ENCODE measurements around the gene DPCD.

DNA sequence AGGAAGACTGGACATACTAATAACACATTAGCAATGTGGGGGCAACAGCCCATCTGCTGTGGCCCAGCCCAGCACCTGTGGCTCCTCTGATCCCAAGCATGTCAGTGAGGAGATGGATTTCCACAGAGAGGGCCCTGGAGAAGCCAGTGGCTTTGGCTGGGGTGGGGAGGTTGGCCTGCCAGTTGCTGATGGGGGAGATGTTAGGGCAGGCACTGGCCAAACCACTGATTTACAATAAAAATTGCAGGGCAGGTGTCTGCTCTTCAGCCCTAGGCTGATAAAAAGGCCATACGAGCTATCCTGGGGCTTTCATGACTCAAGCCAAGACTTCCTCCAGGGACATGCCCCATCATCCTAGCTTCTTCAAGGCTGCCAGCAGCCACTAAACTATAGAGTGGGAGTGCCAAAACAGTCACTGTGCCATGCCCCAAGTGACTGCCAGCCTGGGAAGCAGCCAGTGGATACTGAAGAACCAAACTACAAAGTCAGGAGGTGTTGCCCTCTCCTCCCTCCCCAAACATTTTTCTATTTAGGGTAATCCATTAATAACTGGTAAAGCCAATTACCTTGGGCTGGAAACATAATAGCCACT is 37.8 kb downstream of the DPCD start:
- TF ChIP-seq, protein P1, sequence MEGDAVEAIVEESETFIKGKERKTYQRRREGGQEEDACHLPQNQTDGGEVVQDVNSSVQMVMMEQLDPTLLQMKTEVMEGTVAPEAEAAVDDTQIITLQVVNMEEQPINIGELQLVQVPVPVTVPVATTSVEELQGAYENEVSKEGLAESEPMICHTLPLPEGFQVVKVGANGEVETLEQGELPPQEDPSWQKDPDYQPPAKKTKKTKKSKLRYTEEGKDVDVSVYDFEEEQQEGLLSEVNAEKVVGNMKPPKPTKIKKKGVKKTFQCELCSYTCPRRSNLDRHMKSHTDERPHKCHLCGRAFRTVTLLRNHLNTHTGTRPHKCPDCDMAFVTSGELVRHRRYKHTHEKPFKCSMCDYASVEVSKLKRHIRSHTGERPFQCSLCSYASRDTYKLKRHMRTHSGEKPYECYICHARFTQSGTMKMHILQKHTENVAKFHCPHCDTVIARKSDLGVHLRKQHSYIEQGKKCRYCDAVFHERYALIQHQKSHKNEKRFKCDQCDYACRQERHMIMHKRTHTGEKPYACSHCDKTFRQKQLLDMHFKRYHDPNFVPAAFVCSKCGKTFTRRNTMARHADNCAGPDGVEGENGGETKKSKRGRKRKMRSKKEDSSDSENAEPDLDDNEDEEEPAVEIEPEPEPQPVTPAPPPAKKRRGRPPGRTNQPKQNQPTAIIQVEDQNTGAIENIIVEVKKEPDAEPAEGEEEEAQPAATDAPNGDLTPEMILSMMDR (IDR thresholded peaks at IDR 0.05): no peak
- no peak for TF ChIP-seq EZH2 (IDR thresholded peaks at IDR 0.05)
- no peak for TF ChIP-seq EZH2phosphoT487 (IDR thresholded peaks at IDR 0.05)
